Vagina (tissue), 2 donors: ENCODE results near the gene COX20. TPM values are rescaled to one million over a fixed set of nuclear protein-coding genes. Genes with fewer than 3 reads are reported as not detected.

Experiments
- DNase-seq, 2 donors: peaks; one replicate each; pipeline ENCODE4 v3.0.0-alpha.2; 2017; ENCODE audit errors: extremely low spot score in 2 of 2
- H3K27ac ChIP-seq: fragments of 200-600 bp; sonication (generic); one replicate; pipeline ENCODE4 v1.5.1; 2019
- H3K27me3 ChIP-seq: fragments of 200-600 bp; sonication (generic); one replicate; pipeline ENCODE4 v1.5.1; 2019
- H3K36me3 ChIP-seq, 2 donors: fragments of 200-600 bp; sonication (generic); one replicate each; pipeline ENCODE4 v1.5.1; 2017 to 2019
- H3K4me1 ChIP-seq: fragments of 200-600 bp; sonication (generic); one replicate; pipeline ENCODE4 v1.5.1; 2019
- H3K4me3 ChIP-seq, 2 donors: fragments of 200-600 bp; sonication (generic); 1 replicate in 1 of 2; 2 replicates in 1 of 2; pipeline ENCODE4 v1.5.1; 2016 to 2019
- H3K9me3 ChIP-seq: fragments of 200-600 bp; sonication (generic); one replicate; pipeline ENCODE4 v1.5.1; 2019
- POLR2A ChIP-seq, 2 donors: fragments of 450-650 bp; IDR thresholded peaks; one replicate each; pipeline ENCODE4 v1.6.1; 2017; ENCODE audit warnings: antibody characterized with exemption in 2 of 2, mild to moderate bottlenecking in 2 of 2, moderate library complexity in 2 of 2
- POLR2AphosphoS5 ChIP-seq, 2 donors: sonication (generic); formaldehyde crosslinking; IDR thresholded peaks; one replicate each; pipeline ENCODE4 v1.9.0; 2017; ENCODE audit warnings: antibody characterized with exemption in 2 of 2, mild to moderate bottlenecking in 2 of 2, low read depth in 1 of 2; ENCODE audit not compliant: insufficient read depth in 1 of 2
- intact Hi-C: fragments of 100-400 bp; cut with DNase I; formaldehyde crosslinking; loops from one replicate; pipeline ENCODE4 v1.15.1; 2023
- total RNA-seq: library from RNA; depleted of rRNA; stranded (reverse); fragments of >200 nt; gene quantifications from one replicate; pipeline ENCODE4 v1.2.3, GENCODE V29; 2016
- TF ChIP-seq, protein P1 (sequence below), 3 experiments: fragments of 450-650 bp in 2 of 3; fragments of 200-600 bp in 1 of 3; sonication (generic) in 1 of 3; IDR thresholded peaks; one replicate each; pipeline ENCODE4 v1.5.1; 2017 to 2019; ENCODE audit warnings: antibody characterized with exemption in 3 of 3, mild to moderate bottlenecking in 2 of 3, moderate library complexity in 2 of 3

Gene COX20
- total RNA-seq, 1 donor from 2014 or later = 24.1 TPM

DNA sequence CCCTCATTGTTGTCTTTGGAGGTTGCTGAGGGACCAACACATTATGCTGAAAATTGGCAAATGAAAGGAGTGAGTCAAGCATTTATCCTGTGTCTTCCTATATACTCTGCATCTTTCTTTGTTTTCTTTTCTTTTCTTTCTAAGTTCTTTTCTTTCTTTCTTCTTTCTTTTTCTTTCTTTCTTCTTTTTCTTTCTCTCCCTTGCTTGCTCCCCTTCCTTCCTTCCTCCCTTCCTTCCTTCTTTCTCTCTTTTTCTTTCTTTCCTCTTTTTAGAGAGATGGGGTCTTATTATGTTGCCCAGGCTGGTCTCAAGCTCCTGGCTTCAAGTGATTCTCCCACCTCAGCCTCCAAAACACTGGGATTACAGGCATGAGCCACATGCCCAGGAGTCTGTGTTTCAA lies 28.3 kb upstream of the COX20 start:
- DNase-seq = no peak
- TF ChIP-seq POLR2A (IDR thresholded peaks at IDR 0.05) (no peak), POLR2AphosphoS5 (IDR thresholded peaks at IDR 0.05; ENCODE audit: insufficient read depth in 1 of 2, low read depth in 1 of 2) (no peak)
- TF ChIP-seq, protein P1, sequence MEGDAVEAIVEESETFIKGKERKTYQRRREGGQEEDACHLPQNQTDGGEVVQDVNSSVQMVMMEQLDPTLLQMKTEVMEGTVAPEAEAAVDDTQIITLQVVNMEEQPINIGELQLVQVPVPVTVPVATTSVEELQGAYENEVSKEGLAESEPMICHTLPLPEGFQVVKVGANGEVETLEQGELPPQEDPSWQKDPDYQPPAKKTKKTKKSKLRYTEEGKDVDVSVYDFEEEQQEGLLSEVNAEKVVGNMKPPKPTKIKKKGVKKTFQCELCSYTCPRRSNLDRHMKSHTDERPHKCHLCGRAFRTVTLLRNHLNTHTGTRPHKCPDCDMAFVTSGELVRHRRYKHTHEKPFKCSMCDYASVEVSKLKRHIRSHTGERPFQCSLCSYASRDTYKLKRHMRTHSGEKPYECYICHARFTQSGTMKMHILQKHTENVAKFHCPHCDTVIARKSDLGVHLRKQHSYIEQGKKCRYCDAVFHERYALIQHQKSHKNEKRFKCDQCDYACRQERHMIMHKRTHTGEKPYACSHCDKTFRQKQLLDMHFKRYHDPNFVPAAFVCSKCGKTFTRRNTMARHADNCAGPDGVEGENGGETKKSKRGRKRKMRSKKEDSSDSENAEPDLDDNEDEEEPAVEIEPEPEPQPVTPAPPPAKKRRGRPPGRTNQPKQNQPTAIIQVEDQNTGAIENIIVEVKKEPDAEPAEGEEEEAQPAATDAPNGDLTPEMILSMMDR (IDR thresholded peaks at IDR 0.05) = no peak
- Histone ChIP-seq H3K4me1 (no peaks in the 10 kb centered on the region), H3K27ac (no peak overlapping the region), H3K4me3 (no peak overlapping the region), H3K27me3 (no peaks in the 10 kb centered on the region), H3K9me3 (no peaks in the 10 kb centered on the region), H3K36me3 (no peaks in the 10 kb centered on the region)
- intact Hi-C loops = no loop called here

DNA sequence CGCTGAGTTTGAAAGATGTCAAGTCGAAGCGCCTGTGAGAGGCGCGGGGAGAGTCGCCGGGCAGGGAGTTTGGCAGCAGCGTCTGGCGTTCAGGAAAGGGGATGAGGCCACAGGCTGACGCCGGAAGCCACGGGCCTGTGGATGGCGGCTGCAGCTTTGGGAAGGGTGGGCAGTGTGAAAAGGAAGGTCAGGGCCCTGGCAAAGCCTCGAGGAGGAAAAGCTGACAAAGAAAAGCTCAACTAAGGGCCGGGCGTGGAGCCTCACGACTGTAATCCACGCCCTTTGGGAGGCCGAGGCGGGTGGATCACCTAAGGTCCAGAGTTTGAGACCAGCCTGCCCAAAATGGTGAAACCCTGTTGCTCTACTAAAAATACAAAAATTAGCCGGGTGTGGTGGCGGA lies 25.2 kb upstream of the COX20 start:
- Histone ChIP-seq H3K4me1 (no peaks in the 10 kb centered on the region), H3K9me3 (no peaks in the 10 kb centered on the region), H3K4me3 (no peak overlapping the region), H3K27me3 (no peaks in the 10 kb centered on the region), H3K36me3 (no peaks in the 10 kb centered on the region), H3K27ac (no peak overlapping the region)
- no peak for DNase-seq
- intact Hi-C loops = no loop called here
- TF ChIP-seq POLR2A (IDR thresholded peaks at IDR 0.05) (no peak), POLR2AphosphoS5 (IDR thresholded peaks at IDR 0.05; ENCODE audit: insufficient read depth in 1 of 2, low read depth in 1 of 2) (no peak)
- TF ChIP-seq, protein P1 (IDR thresholded peaks at IDR 0.05) = no peak

DNA sequence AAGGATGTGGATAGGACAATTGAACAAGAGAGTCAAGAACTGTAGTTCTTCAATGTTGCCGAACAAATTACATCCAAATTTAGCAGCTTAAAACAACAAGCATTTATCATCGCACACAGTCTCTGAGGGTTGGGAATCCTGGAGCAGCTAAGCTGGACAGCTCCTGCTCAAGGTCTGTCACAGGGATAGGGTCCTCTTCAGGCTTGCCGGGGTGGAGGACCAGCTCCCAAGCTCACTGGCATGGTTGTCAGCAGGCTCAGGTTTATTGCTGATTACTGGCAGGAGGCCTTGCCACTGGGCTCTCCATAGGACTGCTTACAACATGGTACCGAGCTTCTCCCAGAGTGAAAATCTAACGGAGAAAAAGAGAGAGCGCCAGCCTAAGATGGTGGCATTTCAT lies 22.1 kb upstream of the COX20 start:
- Histone ChIP-seq H3K36me3 (no peaks in the 10 kb centered on the region), H3K27ac (no peak overlapping the region), H3K9me3 (no peaks in the 10 kb centered on the region), H3K4me3 (no peak overlapping the region), H3K27me3 (no peaks in the 10 kb centered on the region), H3K4me1 (no peaks in the 10 kb centered on the region)
- TF ChIP-seq POLR2AphosphoS5 (IDR thresholded peaks at IDR 0.05; ENCODE audit: insufficient read depth in 1 of 2, low read depth in 1 of 2) (no peak), POLR2A (IDR thresholded peaks at IDR 0.05) (no peak)
- TF ChIP-seq, protein P1 (IDR thresholded peaks at IDR 0.05) = no peak
- intact Hi-C loops = no loop called here
- no peak for DNase-seq

DNA sequence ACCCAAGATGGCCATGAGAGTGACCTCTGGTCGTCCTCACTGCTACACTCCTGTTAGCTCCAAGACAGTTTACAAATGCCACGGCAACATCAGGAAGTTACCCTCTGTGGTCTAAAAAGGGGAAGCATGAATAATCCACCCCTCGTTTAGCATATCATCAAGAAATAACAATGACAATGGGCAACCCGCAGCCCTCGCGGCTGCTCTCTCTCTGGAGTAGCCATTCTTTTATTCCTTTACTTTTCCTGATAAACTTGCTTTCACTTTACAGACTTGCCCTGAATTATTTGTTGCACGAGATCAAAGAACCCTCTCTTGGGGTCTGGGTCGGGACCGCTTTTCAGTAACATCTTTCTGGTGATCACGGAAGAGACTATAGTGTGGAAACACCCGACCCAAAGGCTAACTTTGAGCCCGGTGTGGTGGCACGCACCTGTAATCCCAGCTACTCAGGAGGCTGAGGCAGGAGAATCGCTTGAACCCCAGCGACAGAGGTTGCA lies 19.8 kb upstream of the COX20 start:
- no peaks in the 10 kb centered on the region for H3K27me3 ChIP-seq
- no peaks in the 10 kb centered on the region for H3K4me1 ChIP-seq
- no peaks in the 10 kb centered on the region for H3K36me3 ChIP-seq
- intact Hi-C loops = no loop called here
- TF ChIP-seq, protein P1 (IDR thresholded peaks at IDR 0.05) = no peak
- no peak for TF ChIP-seq POLR2A (IDR thresholded peaks at IDR 0.05)
- DNase-seq = no peak
- H3K9me3 ChIP-seq = no peaks in the 10 kb centered on the region
- no peak overlapping the region for H3K27ac ChIP-seq
- no peak overlapping the region for H3K4me3 ChIP-seq

DNA sequence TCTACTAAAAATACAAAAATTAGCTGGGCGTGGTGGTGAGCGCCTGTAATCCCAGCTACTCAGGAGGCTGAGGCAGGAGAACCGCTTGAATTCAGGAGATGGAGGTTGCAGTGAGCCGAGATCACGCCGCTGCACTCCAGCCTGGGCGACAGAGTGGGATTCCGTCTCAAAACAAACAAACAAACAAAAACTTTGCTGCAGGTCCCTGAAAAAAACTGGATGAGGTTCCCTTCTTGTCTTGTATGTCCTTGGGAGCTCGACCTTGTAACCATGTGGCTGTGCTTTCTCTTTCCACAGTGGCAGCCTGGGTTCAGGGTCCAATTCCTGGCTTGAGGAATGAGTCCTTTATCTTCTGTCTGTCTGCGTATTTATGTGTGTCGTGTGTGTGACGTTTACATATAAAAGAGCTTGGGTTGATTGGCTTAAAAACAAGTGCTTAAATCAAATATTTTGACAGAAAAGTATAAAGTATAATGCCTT lies 18.0 kb upstream of the COX20 start:
- Histone ChIP-seq H3K27me3 (no peaks in the 10 kb centered on the region), H3K9me3 (no peaks in the 10 kb centered on the region), H3K27ac (no peak overlapping the region), H3K36me3 (no peaks in the 10 kb centered on the region), H3K4me3 (no peak overlapping the region), H3K4me1 (no peaks in the 10 kb centered on the region)
- intact Hi-C loops = no loop called here
- DNase-seq = no peak
- TF ChIP-seq POLR2AphosphoS5 (IDR thresholded peaks at IDR 0.05; ENCODE audit: insufficient read depth in 1 of 2, low read depth in 1 of 2) (no peak), POLR2A (IDR thresholded peaks at IDR 0.05) (no peak)
- TF ChIP-seq, protein P1 (IDR thresholded peaks at IDR 0.05) = no peak
